HG03108 (cell line): ENCODE data around the gene TTC39B.

ENCODE experiments used
- ATAC-seq: cut with Tn5 transposase; IDR thresholded peaks from one replicate; pipeline ENCODE4 v1.9.1; 2021; ENCODE audit warnings: moderate library complexity; ENCODE audit not compliant: unreplicated experiment

Gene TTC39B

GRCh38 chr9:15305470-15305869 lies 1.5 kb downstream of the TTC39B start:
- no peak for ATAC-seq

- no peak for ATAC-seq
These were observed 2.4 kb downstream of the TTC39B start for GRCh38 chr9:15304632-15305031.

GRCh38 chr9:15300218-15300617 lies 6.8 kb downstream of the TTC39B start:
- ATAC-seq, result no peak

GRCh38 chr9:15299374-15299939 lies 7.6 kb downstream of the TTC39B start:
- ATAC-seq, result peak; percentile 85

- no peak for ATAC-seq
These were observed 8.7 kb downstream of the TTC39B start for GRCh38 chr9:15298362-15298761.

GRCh38 chr9:15295761-15296405 lies 11.1 kb downstream of the TTC39B start:
- no peak for ATAC-seq

GRCh38 chr9:15294604-15295003 lies 12.4 kb downstream of the TTC39B start:
- ATAC-seq, result no peak

GRCh38 chr9:15293804-15294316 lies 13.2 kb downstream of the TTC39B start:
- no peak for ATAC-seq

- no peak for ATAC-seq
These were observed 13.9 kb downstream of the TTC39B start for GRCh38 chr9:15293084-15293483.

GRCh38 chr9:15289603-15290002 lies 17.4 kb downstream of the TTC39B start:
- no peak for ATAC-seq

- ATAC-seq, result no peak
These were observed 19.7 kb downstream of the TTC39B start for GRCh38 chr9:15287309-15287708.

GRCh38 chr9:15286161-15286821 lies 20.7 kb downstream of the TTC39B start:
- ATAC-seq, result no peak

- no peak for ATAC-seq
These were observed 24.3 kb downstream of the TTC39B start for GRCh38 chr9:15282567-15283285.

- ATAC-seq, result no peak
These were observed 26.4 kb downstream of the TTC39B start for GRCh38 chr9:15280647-15281046.

- no peak for ATAC-seq
These were observed 28.2 kb downstream of the TTC39B start for GRCh38 chr9:15278839-15279238.

- no peak for ATAC-seq
These were observed 28.8 kb downstream of the TTC39B start for GRCh38 chr9:15278091-15278687.

GRCh38 chr9:15277400-15278090 lies 29.5 kb downstream of the TTC39B start:
- ATAC-seq, result no peak

GRCh38 chr9:15276328-15276938 lies 30.6 kb downstream of the TTC39B start:
- ATAC-seq, result no peak

- ATAC-seq, result no peak
These were observed 32.6 kb downstream of the TTC39B start for GRCh38 chr9:15274425-15274824.

- no peak for ATAC-seq
These were observed 34.6 kb downstream of the TTC39B start for GRCh38 chr9:15272377-15272928.
